ENCODE measurements around the gene AGAP2.

AGAP2 gene

DNA sequence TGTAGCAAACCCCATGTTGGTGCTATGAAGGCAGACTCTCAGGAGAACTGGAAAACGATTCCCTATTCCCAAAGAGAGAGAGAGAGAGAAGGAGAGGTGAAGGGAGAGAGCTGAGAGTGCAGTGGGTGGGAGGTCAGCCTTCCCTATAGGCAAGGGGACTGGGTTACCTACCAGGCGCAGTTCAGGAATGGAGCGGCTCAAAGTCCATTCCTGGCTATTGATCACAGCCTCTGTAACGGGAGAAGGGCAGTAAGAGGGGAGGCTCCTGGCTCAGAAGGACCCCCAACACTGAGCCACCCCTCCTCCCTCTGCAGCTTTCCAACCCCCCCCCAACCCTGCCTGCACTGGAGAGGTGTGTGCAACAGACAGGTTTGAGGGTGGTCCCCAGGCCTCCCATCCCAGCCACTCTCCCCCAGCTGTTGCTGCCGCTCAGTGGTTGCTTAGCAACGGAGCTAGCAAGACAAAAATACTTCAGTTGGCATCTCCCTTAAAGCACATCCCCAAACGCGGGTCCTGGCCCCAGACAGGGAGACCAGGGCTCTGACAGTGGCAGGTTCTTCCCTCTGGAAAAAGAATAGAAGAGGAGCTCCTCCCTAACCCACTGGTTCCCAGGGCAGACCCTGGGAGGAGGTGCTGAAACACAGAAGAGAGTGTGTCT is 3.2 kb downstream of the AGAP2 start:
- TF ChIP-seq, protein P1, sequence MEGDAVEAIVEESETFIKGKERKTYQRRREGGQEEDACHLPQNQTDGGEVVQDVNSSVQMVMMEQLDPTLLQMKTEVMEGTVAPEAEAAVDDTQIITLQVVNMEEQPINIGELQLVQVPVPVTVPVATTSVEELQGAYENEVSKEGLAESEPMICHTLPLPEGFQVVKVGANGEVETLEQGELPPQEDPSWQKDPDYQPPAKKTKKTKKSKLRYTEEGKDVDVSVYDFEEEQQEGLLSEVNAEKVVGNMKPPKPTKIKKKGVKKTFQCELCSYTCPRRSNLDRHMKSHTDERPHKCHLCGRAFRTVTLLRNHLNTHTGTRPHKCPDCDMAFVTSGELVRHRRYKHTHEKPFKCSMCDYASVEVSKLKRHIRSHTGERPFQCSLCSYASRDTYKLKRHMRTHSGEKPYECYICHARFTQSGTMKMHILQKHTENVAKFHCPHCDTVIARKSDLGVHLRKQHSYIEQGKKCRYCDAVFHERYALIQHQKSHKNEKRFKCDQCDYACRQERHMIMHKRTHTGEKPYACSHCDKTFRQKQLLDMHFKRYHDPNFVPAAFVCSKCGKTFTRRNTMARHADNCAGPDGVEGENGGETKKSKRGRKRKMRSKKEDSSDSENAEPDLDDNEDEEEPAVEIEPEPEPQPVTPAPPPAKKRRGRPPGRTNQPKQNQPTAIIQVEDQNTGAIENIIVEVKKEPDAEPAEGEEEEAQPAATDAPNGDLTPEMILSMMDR (IDR thresholded peaks at IDR 0.05; ENCODE audit: insufficient read depth, low read length), result no peak
- H3K27me3 ChIP-seq (ENCODE audit: insufficient read depth, poor library complexity, severe bottlenecking), result no peaks in the 10 kb centered on the region
- no peak for DNase-seq (ENCODE audit: low read depth in 1 of 2, low spot score in 1 of 2)
- no peak overlapping the region for H3K4me3 ChIP-seq (replicated peaks; ENCODE audit: insufficient read depth, low read length)
- no peak overlapping the region for H3K27ac ChIP-seq (replicated peaks)

DNA sequence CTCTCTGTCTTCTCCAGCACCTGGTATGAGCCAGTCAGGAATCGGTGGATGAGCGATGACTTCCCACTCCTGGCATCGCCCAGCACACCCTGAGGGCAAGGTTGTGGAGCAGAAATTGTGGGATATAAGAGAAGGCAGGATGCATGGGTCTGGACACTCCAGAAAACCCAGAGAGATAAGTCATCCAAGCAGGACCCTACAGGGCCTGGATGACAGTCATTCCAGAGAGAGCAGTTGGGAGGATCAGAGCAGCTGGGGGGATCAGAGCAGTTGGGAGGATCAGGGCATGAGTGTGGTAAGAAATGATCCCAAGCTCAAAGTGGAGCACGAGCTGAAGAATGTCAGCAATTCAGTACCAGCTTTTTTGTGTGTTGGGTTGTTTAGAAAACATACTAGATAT is 4.0 kb downstream of the AGAP2 start:
- Histone ChIP-seq H3K27me3 (ENCODE audit: insufficient read depth, poor library complexity, severe bottlenecking) (no peaks in the 10 kb centered on the region), H3K27ac (replicated peaks) (no peak overlapping the region), H3K4me3 (replicated peaks; ENCODE audit: insufficient read depth, low read length) (no peak overlapping the region)
- TF ChIP-seq GABPA (IDR thresholded peaks at IDR 0.05; ENCODE audit: low read depth) (no peak), SPI1 (IDR thresholded peaks at IDR 0.05; ENCODE audit: borderline replicate concordance, low read depth) (no peak), POLR2AphosphoS5 (IDR thresholded peaks at IDR 0.05; ENCODE audit: low read depth) (no peak)
- TF ChIP-seq, protein P2, sequence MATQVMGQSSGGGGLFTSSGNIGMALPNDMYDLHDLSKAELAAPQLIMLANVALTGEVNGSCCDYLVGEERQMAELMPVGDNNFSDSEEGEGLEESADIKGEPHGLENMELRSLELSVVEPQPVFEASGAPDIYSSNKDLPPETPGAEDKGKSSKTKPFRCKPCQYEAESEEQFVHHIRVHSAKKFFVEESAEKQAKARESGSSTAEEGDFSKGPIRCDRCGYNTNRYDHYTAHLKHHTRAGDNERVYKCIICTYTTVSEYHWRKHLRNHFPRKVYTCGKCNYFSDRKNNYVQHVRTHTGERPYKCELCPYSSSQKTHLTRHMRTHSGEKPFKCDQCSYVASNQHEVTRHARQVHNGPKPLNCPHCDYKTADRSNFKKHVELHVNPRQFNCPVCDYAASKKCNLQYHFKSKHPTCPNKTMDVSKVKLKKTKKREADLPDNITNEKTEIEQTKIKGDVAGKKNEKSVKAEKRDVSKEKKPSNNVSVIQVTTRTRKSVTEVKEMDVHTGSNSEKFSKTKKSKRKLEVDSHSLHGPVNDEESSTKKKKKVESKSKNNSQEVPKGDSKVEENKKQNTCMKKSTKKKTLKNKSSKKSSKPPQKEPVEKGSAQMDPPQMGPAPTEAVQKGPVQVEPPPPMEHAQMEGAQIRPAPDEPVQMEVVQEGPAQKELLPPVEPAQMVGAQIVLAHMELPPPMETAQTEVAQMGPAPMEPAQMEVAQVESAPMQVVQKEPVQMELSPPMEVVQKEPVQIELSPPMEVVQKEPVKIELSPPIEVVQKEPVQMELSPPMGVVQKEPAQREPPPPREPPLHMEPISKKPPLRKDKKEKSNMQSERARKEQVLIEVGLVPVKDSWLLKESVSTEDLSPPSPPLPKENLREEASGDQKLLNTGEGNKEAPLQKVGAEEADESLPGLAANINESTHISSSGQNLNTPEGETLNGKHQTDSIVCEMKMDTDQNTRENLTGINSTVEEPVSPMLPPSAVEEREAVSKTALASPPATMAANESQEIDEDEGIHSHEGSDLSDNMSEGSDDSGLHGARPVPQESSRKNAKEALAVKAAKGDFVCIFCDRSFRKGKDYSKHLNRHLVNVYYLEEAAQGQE (IDR thresholded peaks at IDR 0.05; ENCODE audit: insufficient replicate concordance, low read depth), result no peak
- TF ChIP-seq, protein P1 (IDR thresholded peaks at IDR 0.05; ENCODE audit: insufficient read depth, low read length), result no peak
- no peak for DNase-seq (ENCODE audit: low read depth in 1 of 2, low spot score in 1 of 2)

DNA sequence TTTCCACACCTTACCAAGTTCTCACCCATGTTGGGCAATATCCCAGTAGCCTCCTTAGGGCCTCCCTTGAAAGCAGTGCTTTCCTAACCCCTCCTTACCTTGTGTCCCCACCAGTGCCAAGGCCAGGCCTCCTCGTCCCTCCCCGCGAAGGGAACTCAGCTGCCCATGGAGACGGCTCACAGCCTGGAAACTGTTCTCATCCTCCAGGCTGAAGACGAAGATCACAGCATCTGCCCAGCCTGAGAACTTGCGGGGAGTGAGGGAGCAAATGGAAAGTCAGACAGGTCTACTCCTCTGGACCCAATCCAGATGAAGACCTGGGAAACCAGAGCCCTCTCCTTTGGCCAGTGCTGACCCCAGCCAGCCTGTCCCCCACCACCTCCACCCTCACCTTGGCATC is 4.6 kb downstream of the AGAP2 start:
- no peak for DNase-seq (ENCODE audit: low read depth in 1 of 2, low spot score in 1 of 2)
- no peak overlapping the region for H3K27ac ChIP-seq (replicated peaks)
- TF ChIP-seq POLR2AphosphoS5 (IDR thresholded peaks at IDR 0.05; ENCODE audit: low read depth) (no peak), GABPA (IDR thresholded peaks at IDR 0.05; ENCODE audit: low read depth) (no peak), SPI1 (IDR thresholded peaks at IDR 0.05; ENCODE audit: borderline replicate concordance, low read depth) (no peak)
- TF ChIP-seq, protein P1 (IDR thresholded peaks at IDR 0.05; ENCODE audit: insufficient read depth, low read length), result no peak
- TF ChIP-seq, protein P2 (IDR thresholded peaks at IDR 0.05; ENCODE audit: insufficient replicate concordance, low read depth), result no peak
- H3K27me3 ChIP-seq (ENCODE audit: insufficient read depth, poor library complexity, severe bottlenecking), result no peaks in the 10 kb centered on the region
- no peak overlapping the region for H3K4me3 ChIP-seq (replicated peaks; ENCODE audit: insufficient read depth, low read length)

Measured in HL-60 (cell line).